NOMO-1 (cell line): ENCODE measurements around the gene MSANTD2.
"Not testable (repeated sequence)": the region's sequence is repeated elsewhere in the genome, so short reads cannot be mapped to it uniquely, and the experiment has no call there.

Experiments used
- DNase-seq, 2 experiments: peaks; one replicate each; lab custom pipeline; 2025; ENCODE audit not compliant: unreplicated experiment in 2 of 2; lab: John Stamatoyannopoulos, UW

The MSANTD2 gene

GRCh38 chr11:124778281-124778680, 21.9 kb downstream of the MSANTD2 start:
- no peak for DNase-seq

- no peak for DNase-seq
Observed at GRCh38 chr11:124776865-124777645, 23.2 kb downstream of the MSANTD2 start.

GRCh38 chr11:124770959-124771358, 29.2 kb downstream of the MSANTD2 start:
- DNase-seq = not testable (repeated sequence)

- DNase-seq = no peak
Observed at GRCh38 chr11:124769806-124770774, 30.1 kb downstream of the MSANTD2 start.

GRCh38 chr11:124768914-124769313, 31.3 kb downstream of the MSANTD2 start:
- DNase-seq = no peak

GRCh38 chr11:124766156-124766555, 34.0 kb downstream of the MSANTD2 start:
- DNase-seq = no peak

- DNase-seq = peak; percentile 58 to 68
Observed at GRCh38 chr11:124763156-124763947, 36.9 kb downstream of the MSANTD2 start.

- DNase-seq = no peak
Observed at GRCh38 chr11:124762624-124763155, 37.5 kb downstream of the MSANTD2 start.

- DNase-seq = peak; percentile 36 to 65
Observed at GRCh38 chr11:124762105-124762623, 38.0 kb downstream of the MSANTD2 start, which contains the start of gene ESAM. Gene ESAM, minus strand, starts transcription at chr11:124762290. Its CDS starts 136 bp downstream, at chr11:124762154.

GRCh38 chr11:124761301-124762104, 38.7 kb downstream of the MSANTD2 start:
- DNase-seq = no peak

GRCh38 chr11:124760806-124761205, 39.4 kb downstream of the MSANTD2 start:
- DNase-seq = no peak

GRCh38 chr11:124760205-124760652, 40.0 kb downstream of the MSANTD2 start:
- DNase-seq = no peak

GRCh38 chr11:124759266-124760204, 40.7 kb downstream of the MSANTD2 start:
- DNase-seq = no peak

GRCh38 chr11:124758355-124759265, 41.6 kb downstream of the MSANTD2 start:
- DNase-seq = peak; percentile 94 to 97

- no peak for DNase-seq
Observed at GRCh38 chr11:124757320-124757719, 42.9 kb downstream of the MSANTD2 start.

- DNase-seq = no peak
Observed at GRCh38 chr11:124756753-124757227, 43.4 kb downstream of the MSANTD2 start.
